ENCODE measurements around the gene TIMM22. TPM values are rescaled to one million over a fixed set of nuclear protein-coding genes. Genes with fewer than 3 reads are reported as not detected.
A peak's percentile ranks its signal among the peaks of the same experiment; 100 is the strongest.

The TIMM22 gene
- total and polyA plus RNA-seq, 12 donors, result 7.8 to 49.0 (median 15.2) TPM

DNA sequence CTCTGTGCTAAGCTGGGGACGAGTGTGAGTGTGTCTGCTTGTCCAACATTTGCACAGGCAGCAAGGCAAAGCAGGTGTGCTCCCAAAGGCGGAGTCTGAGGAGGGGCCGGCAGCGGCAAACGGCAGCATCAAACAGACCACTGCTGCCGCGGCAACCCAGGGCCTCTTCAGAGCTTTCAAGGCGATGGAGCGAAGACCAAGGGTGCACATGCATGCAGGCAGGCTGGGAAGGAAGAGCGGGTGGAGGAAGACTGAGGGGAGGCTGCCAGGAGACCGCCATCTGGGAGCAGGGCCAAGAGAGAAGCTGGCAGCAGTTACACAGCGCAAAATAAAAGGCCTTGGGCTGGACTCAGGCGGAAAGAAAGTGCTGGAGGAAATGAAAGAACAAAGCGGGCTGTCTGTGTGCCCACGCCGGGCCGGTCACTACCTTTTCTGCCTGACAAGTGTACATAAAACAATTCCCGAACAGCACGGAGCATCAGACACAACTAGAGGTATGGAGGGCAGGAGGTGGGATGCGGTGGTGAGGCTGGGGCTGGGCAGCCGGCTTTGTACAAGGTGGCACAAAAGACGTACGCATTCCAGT, 8.5 kb downstream of the TIMM22 start:
- no peak for TF ChIP-seq CTCF (IDR thresholded peaks at IDR 0.05)
- TF ChIP-seq POLR2A (IDR thresholded peaks at IDR 0.05), result peak in 1 of 2 donors; percentile 48
- H3K4me1 ChIP-seq (replicated peaks in 1 of 2), result peaks cover 32 to 60% of the 10 kb centered on the region in 2 donors
- peaks cover 0 to 63% of the 10 kb centered on the region in 2 donors for H3K36me3 ChIP-seq (replicated peaks in 1 of 2)
- peak; percentile 81 to 90 (median 88) for DNase-seq
- H3K27ac ChIP-seq, result peak overlapping the region; percentile 44 to 96 (median 74)
- H3K9me3 ChIP-seq (replicated peaks in 1 of 3), result no peaks in the 10 kb centered on the region
- peak overlapping the region in 1 of 4 donors; percentile 25 for H3K4me3 ChIP-seq
- H3K27me3 ChIP-seq, result no peaks in the 10 kb centered on the region
- WGBS, 4 donors, result 18 to 22% (median 20%) methylated on average over 21 to 23 of the region's 23 CpGs
- intact Hi-C loops (cut with DNase I), result loop anchor here (5.0 kb wide), 2 partner anchors 42 to 52 kb away; no protein-coding TSS in a partner anchor

DNA sequence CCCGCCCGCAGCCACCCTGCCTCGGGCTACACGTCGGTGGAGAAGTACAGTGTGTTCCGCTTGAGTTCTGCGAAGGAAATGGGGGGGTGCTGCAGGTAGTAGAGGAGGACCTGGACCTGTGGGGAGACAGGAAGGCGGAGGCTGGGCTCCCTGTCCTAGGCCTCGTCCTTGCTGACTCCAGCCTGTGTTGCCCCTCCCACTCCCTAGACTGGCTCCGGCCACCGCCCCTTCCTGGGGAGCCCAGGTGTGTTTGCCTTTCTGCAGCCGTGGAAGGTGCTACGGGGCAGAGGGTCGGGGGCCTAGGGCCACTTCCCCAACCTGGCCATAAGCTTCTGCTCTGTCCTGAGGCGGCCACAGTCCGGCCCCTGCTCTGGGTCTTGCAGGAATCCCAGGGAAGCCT, 9.1 kb downstream of the TIMM22 start:
- peak in 5 of 7 donors; percentile 37 to 70 (median 55) for DNase-seq
- H3K4me3 ChIP-seq, result peak overlapping the region in 1 of 4 donors; percentile 25
- H3K27me3 ChIP-seq, result no peaks in the 10 kb centered on the region
- H3K9me3 ChIP-seq (replicated peaks in 1 of 3), result no peaks in the 10 kb centered on the region
- intact Hi-C loops (cut with DNase I), result loop anchor here (5.0 kb wide), 2 partner anchors 41 to 51 kb away; no protein-coding TSS in a partner anchor
- TF ChIP-seq CTCF (IDR thresholded peaks at IDR 0.05) (no peak), POLR2A (IDR thresholded peaks at IDR 0.05) (no peak)
- peak overlapping the region; percentile 44 to 96 (median 74) for H3K27ac ChIP-seq
- peaks cover 32 to 54% of the 10 kb centered on the region in 2 donors for H3K4me1 ChIP-seq (replicated peaks in 1 of 2)
- H3K36me3 ChIP-seq (replicated peaks in 1 of 2), result peaks cover 0 to 63% of the 10 kb centered on the region in 2 donors
- WGBS, 4 donors, result 40 to 49% (median 45%) methylated on average over 6 to 16 of the region's 16 CpGs

GRCh38 chr17:1007310-1008007, 10.5 kb downstream of the TIMM22 start:
- Histone ChIP-seq H3K27me3 (no peaks in the 10 kb centered on the region), H3K9me3 (replicated peaks in 1 of 3) (no peaks in the 10 kb centered on the region), H3K4me3 (no peak overlapping the region), H3K4me1 (replicated peaks in 1 of 2) (peaks cover 32 to 40% of the 10 kb centered on the region in 2 donors), H3K27ac (peak overlapping the region in 2 of 5 donors; percentile 56 to 58), H3K36me3 (replicated peaks in 1 of 2) (peaks cover 0 to 63% of the 10 kb centered on the region in 2 donors)
- DNase-seq, result peak in 1 of 7 donors; percentile 28
- intact Hi-C loops (cut with DNase I), result loop anchor here (5.0 kb wide), 2 partner anchors 40 to 50 kb away; no protein-coding TSS in a partner anchor
- TF ChIP-seq POLR2A (IDR thresholded peaks at IDR 0.05) (no peak), CTCF (IDR thresholded peaks at IDR 0.05) (no peak)
- WGBS, 4 donors, result 84 to 89% (median 85%) methylated on average over 12 to 16 of the region's 16 CpGs

DNA sequence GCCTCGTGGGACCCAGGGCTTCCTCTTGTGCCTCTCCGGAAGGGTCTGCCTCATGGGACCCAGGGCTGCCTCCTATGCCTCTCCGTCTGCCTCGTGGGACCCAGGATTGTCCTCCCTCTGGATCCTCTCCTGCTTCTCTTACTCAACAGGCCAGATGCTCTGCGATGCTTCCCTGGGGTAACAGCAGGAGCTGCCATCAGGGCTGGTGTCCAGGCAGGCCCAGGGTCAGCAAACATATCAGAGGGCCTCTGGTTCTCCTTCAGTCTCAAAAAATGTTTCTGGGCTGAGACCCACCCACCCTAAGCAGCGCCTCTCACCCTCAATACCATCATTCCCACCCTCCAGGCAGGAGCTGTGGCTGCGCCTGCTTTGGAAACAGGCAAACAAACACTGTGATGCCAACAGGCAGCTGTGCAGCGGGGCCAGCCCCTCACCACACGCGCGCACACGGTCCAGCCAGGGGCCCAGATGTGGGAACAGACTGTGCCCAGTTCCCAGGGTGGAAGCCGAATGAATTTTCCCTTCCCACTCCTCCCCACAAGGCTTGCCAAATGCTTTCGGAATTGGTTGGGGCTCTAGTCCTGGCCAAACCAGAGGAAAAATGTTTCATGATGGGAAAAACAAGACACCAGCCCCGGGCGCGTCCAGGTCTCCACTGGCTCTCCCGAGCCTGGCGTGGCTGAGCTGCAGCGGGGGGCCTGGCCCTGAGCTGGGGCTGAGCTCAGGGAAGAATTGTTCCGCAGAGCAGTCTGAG, 11.3 kb downstream of the TIMM22 start:
- 75 to 92% (median 87%) methylated on average over 10 to 21 of the region's 21 CpGs for WGBS, 4 donors
- no peak for DNase-seq

More for the DNA sequence above, 11.3 kb downstream of the TIMM22 start:
- H3K4me3 ChIP-seq, result no peak overlapping the region
- intact Hi-C loops (cut with DNase I), result loop anchor here (5.0 kb wide), 2 partner anchors 39 to 49 kb away; no protein-coding TSS in a partner anchor
- peaks cover 32 to 33% of the 10 kb centered on the region in 2 donors for H3K4me1 ChIP-seq (replicated peaks in 1 of 2)
- H3K9me3 ChIP-seq (replicated peaks in 1 of 3), result no peaks in the 10 kb centered on the region
- H3K27ac ChIP-seq, result peak overlapping the region in 2 of 5 donors; percentile 56 to 58
- TF ChIP-seq CTCF (IDR thresholded peaks at IDR 0.05) (no peak), POLR2A (IDR thresholded peaks at IDR 0.05) (no peak)
- H3K36me3 ChIP-seq (replicated peaks in 1 of 2), result peaks cover 0 to 64% of the 10 kb centered on the region in 2 donors
- no peaks in the 10 kb centered on the region for H3K27me3 ChIP-seq

Data from adrenal gland (tissue), 12 donors.